Stimulated activated memory B cell treated with anti-CD40 and anti-IgM and Interleukin-4, amounts not matched to agents 10 μg/mL and 1 μg/mL and 100 μg/mL, for 72 hours (primary cell): ENCODE results near the gene MEDAG.

Source experiments
- ATAC-seq: fragments of 150-1000 bp; cut with Tn5 transposase; 2 replicates; pipeline ENCODE4 v1.10.0; 2021
- H3K27ac Mint-ChIP-seq: one replicate; pipeline ENCODE4 v1.8.0; 2022; ENCODE audit warnings: mild to moderate bottlenecking, mixed read lengths
- H3K27me3 Mint-ChIP-seq: one replicate; pipeline ENCODE4 v1.8.0; 2022; ENCODE audit warnings: mixed read lengths
- H3K36me3 Mint-ChIP-seq: one replicate; pipeline ENCODE4 v1.8.0; 2022; ENCODE audit warnings: mixed read lengths
- H3K4me1 Mint-ChIP-seq: one replicate; pipeline ENCODE4 v1.8.0; 2022; ENCODE audit warnings: mixed read lengths
- H3K4me3 Mint-ChIP-seq: one replicate; pipeline ENCODE4 v1.8.0; 2022; ENCODE audit warnings: mild to moderate bottlenecking, moderate library complexity, mixed read lengths
- H3K9me3 Mint-ChIP-seq: one replicate; pipeline ENCODE4 v1.8.0; 2022; ENCODE audit warnings: mixed read lengths

Gene MEDAG

GRCh38 chr13:30870049-30870884 lies 35.8 kb upstream of the MEDAG start:
- ATAC-seq, result no peak
- Mint-ChIP-seq H3K36me3 (no peaks in the 10 kb centered on the region), H3K9me3 (no peaks in the 10 kb centered on the region), H3K4me3 (no peak overlapping the region), H3K27ac (no peak overlapping the region), H3K27me3 (peaks cover 39% of the 10 kb centered on the region), H3K4me1 (peaks cover 31% of the 10 kb centered on the region)

DNA sequence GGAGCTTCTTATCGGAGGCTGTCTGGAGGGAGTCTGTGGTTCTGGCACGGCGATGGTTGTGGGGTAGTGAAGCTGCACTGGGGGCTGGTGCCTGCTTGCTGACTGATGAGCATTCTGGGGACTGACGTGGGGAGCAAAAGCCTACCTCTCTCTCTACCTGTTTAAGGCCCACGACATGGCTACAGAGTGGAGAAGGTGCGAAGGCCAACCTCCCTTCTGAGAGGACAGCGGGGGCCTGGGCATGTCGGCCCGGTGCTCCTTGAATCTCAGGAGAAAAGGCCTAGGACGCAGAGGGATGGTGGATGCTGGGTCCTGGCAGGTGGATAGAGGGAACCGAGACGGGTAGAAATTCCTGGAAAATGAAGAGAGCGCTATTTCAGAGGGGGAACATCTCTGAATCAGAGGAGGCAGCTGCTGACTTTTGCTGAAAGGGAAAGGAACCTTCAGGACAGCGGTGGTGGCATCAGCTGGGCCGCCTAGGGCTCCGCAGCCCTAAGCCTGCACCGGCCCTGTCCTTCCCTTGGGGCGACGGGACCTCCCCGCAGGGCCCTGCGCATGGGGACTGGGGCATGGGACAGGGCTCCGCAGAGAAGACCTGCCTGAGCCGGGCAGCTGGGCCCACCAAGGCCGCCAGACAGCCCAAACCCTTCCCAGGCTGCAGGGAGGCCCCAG lies 35.0 kb upstream of the MEDAG start:
- Mint-ChIP-seq H3K36me3 (no peaks in the 10 kb centered on the region), H3K4me1 (peaks cover 26% of the 10 kb centered on the region), H3K27ac (no peak overlapping the region)

GRCh38 chr13:30871588-30872275 lies 34.3 kb upstream of the MEDAG start:
- no peak overlapping the region for H3K4me3 Mint-ChIP-seq
- peaks cover 26% of the 10 kb centered on the region for H3K4me1 Mint-ChIP-seq
- ATAC-seq, result peak; percentile 78
- no peaks in the 10 kb centered on the region for H3K9me3 Mint-ChIP-seq
- peaks cover 40% of the 10 kb centered on the region for H3K27me3 Mint-ChIP-seq
- H3K36me3 Mint-ChIP-seq, result no peaks in the 10 kb centered on the region
- no peak overlapping the region for H3K27ac Mint-ChIP-seq

More for the DNA sequence above, 35.0 kb upstream of the MEDAG start:
- peaks cover 40% of the 10 kb centered on the region for H3K27me3 Mint-ChIP-seq
- no peak overlapping the region for H3K4me3 Mint-ChIP-seq
- no peak for ATAC-seq
- H3K9me3 Mint-ChIP-seq, result no peaks in the 10 kb centered on the region

GRCh38 chr13:30872276-30872594 lies 33.8 kb upstream of the MEDAG start:
- H3K36me3 Mint-ChIP-seq, result no peaks in the 10 kb centered on the region
- no peak overlapping the region for H3K4me3 Mint-ChIP-seq
- no peaks in the 10 kb centered on the region for H3K9me3 Mint-ChIP-seq
- ATAC-seq, result no peak
- H3K4me1 Mint-ChIP-seq, result peaks cover 26% of the 10 kb centered on the region
- peaks cover 40% of the 10 kb centered on the region for H3K27me3 Mint-ChIP-seq
- no peak overlapping the region for H3K27ac Mint-ChIP-seq

DNA sequence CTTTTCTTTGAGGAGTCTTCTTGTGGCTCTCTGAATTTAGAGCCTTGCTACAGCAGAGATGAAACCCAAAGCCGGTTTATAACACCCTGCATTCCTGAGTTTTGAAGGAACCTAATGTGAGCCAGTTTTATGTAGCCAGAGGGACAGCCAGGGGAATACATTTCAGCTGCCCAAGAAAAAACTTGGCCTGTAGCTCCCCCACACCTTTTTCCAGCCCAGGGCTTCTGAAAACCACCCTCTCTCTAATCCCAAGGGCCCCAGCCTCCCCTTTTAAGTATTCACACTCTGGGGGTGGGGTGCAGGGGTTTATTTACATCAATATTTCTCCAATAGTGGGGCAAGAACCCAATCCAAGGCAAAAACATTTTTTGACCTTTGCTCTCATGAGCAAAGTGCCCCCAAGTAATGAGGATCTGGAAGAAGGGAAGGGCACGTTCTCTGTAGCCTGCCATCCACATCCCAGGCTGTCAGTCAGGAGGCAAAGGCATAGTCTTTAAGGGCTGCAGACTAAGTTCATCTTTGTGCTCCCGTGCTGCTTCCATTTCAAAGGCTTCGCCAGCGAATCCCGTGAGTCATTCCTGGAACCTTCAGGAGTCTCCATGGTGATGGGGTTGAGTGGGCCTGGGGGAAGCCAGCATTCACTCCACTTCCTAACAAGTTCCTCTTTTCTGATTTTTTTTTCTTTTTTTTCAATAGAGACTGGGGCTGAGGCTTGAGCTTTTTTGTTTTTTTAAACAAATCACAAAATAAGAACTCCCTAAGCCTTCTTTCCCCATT lies 33.2 kb upstream of the MEDAG start:
- Mint-ChIP-seq H3K27ac (no peak overlapping the region), H3K4me1 (peaks cover 26% of the 10 kb centered on the region), H3K36me3 (no peaks in the 10 kb centered on the region), H3K4me3 (no peak overlapping the region), H3K9me3 (no peaks in the 10 kb centered on the region), H3K27me3 (peaks cover 40% of the 10 kb centered on the region)
- ATAC-seq, result no peak

DNA sequence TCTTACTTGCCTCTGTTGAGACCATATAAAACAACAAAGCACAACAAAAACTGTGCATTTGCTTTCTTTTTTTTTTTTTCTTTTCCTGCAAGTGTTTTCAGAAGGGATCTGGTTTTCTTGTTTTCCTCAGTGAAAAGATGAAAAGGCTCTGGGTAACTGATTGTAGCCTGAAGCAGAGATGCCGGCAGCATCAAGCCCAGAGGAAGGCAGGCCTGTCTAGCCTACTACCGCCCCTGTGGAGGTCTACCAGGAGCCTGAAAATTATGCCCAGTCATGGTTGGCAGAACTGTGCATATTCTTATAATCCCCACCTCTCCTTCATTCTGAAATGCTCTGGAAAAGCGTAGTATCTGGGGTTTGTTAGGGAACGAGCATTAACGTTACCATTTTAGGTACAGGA lies 32.6 kb upstream of the MEDAG start:
- Mint-ChIP-seq H3K4me3 (no peak overlapping the region), H3K36me3 (no peaks in the 10 kb centered on the region), H3K27ac (no peak overlapping the region), H3K4me1 (peaks cover 26% of the 10 kb centered on the region), H3K9me3 (no peaks in the 10 kb centered on the region), H3K27me3 (peaks cover 38% of the 10 kb centered on the region)
- no peak for ATAC-seq

DNA sequence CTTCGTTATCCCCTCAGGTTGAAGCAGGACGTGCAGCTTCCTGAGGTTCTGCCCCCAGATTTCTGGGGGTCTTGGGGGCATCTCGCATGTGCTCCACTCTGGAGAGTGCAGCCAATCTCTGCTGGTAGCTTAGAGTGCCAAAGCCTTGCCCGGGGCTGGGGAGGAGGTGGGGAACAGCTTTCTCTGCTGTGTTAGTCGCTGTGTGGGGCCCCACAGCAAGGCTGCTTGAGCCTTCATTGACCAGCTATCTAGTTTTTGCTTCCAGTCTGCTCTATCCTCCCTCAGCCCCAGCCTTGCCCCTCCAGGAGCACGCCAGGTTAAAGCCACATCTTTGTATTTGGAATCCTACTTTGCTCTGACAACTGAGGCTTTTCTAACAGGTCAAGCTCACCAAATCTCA lies 32.0 kb upstream of the MEDAG start:
- Mint-ChIP-seq H3K9me3 (no peaks in the 10 kb centered on the region), H3K27me3 (peaks cover 32% of the 10 kb centered on the region), H3K4me3 (no peak overlapping the region), H3K27ac (no peak overlapping the region), H3K36me3 (no peaks in the 10 kb centered on the region), H3K4me1 (peaks cover 26% of the 10 kb centered on the region)
- ATAC-seq, result no peak

DNA sequence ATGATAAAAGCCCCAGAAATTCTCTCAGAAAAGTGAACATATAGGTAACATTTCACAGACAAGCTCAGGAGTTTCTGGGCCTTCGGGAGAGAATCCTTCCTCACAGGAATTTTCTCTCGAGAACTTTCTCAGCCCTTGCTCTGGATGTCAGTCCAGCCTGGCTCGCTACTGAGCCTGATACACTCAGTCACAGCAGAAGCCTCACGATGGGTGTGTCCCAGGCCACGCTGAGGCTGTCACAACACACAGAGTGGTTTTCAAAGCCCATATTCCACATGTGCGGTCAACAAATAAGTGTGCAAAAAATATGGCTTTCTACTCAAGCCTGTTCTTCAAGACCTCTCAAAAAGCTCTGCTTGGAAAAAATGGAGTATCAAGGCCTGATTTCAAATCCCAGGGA lies 31.5 kb upstream of the MEDAG start:
- peaks cover 28% of the 10 kb centered on the region for H3K27me3 Mint-ChIP-seq

DNA sequence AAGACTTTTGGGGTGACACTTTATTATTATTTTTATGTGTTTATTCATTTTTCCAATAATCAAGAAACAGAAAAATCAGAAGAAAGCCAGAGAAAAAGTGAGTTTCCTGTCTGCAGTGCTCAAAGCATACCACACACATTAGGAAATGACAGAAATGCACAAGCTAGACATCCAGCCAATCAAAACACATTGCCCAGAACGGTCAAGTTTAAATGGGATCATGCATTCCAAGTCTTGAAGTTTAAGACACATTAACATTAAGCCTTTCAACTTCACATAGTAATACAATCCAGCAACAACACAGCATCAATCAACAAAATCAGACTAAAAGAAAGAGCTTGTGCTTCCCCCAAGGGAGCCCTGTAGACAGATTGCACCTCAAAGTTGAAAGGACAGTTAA lies 28.7 kb upstream of the MEDAG start:
- Mint-ChIP-seq H3K27ac (no peak overlapping the region), H3K36me3 (no peaks in the 10 kb centered on the region), H3K4me3 (no peak overlapping the region), H3K4me1 (peaks cover 12% of the 10 kb centered on the region), H3K9me3 (no peaks in the 10 kb centered on the region), H3K27me3 (peaks cover 28% of the 10 kb centered on the region)
- no peak for ATAC-seq

More for the DNA sequence above, 31.5 kb upstream of the MEDAG start:
- no peak for ATAC-seq
- Mint-ChIP-seq H3K9me3 (no peaks in the 10 kb centered on the region), H3K4me3 (no peak overlapping the region), H3K27ac (no peak overlapping the region), H3K36me3 (no peaks in the 10 kb centered on the region), H3K4me1 (peaks cover 26% of the 10 kb centered on the region)

GRCh38 chr13:30880151-30880855 lies 25.8 kb upstream of the MEDAG start:
- Mint-ChIP-seq H3K9me3 (peaks cover 3% of the 10 kb centered on the region), H3K36me3 (no peaks in the 10 kb centered on the region), H3K4me3 (no peak overlapping the region), H3K4me1 (no peaks in the 10 kb centered on the region), H3K27ac (no peak overlapping the region), H3K27me3 (peaks cover 26% of the 10 kb centered on the region)
- no peak for ATAC-seq

DNA sequence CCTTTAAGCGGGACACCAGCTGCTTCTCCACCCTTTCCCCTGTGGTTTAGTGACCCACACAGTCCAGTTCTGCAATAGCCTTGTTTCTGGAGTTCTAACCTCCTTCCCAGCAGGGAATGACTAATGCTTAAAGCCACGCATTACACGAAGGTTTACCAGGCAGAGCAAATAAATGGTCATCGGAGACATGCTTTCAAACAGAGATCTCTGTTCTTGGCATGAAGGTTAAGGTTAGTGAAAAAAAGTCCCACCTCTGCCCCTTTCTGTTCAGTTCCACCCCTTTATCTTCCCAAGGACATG lies 25.3 kb upstream of the MEDAG start:
- peaks cover 21% of the 10 kb centered on the region for H3K27me3 Mint-ChIP-seq
- H3K27ac Mint-ChIP-seq, result no peak overlapping the region
- ATAC-seq, result no peak
- no peak overlapping the region for H3K4me3 Mint-ChIP-seq
- H3K4me1 Mint-ChIP-seq, result no peaks in the 10 kb centered on the region
- peaks cover 3% of the 10 kb centered on the region for H3K9me3 Mint-ChIP-seq
- no peaks in the 10 kb centered on the region for H3K36me3 Mint-ChIP-seq

DNA sequence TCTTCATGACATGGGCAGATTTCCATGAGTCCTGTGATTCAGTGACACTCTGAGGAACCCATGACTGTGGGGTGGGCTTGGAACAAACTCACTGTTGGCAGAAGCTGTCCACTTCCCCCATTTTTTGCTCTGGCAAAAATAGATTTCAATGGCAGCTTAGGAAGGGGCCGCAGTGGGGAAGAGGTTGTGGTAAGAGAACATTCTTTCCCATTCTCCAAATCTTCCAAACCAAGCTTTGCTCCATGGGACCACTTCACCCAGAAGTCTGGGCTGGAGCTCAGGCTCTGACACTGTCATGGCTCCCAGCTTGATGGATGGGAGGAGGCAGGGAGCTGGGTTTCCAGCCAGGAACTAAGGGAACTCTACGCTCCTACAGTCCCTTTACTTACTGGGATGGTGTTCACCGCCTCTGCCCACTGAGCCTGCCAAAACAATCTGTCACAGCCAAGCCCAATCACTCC lies 24.9 kb upstream of the MEDAG start:
- Mint-ChIP-seq H3K27ac (no peak overlapping the region), H3K4me1 (no peaks in the 10 kb centered on the region), H3K9me3 (peaks cover 3% of the 10 kb centered on the region), H3K4me3 (no peak overlapping the region), H3K27me3 (peaks cover 19% of the 10 kb centered on the region), H3K36me3 (no peaks in the 10 kb centered on the region)
- ATAC-seq, result no peak

GRCh38 chr13:30882026-30882850 lies 23.8 kb upstream of the MEDAG start:
- H3K27ac Mint-ChIP-seq, result no peak overlapping the region
- ATAC-seq, result no peak

More at GRCh38 chr13:30882026-30882850, 23.8 kb upstream of the MEDAG start:
- H3K9me3 Mint-ChIP-seq, result peaks cover 3% of the 10 kb centered on the region
- no peaks in the 10 kb centered on the region for H3K4me1 Mint-ChIP-seq
- H3K27me3 Mint-ChIP-seq, result peaks cover 23% of the 10 kb centered on the region
- no peaks in the 10 kb centered on the region for H3K36me3 Mint-ChIP-seq
- no peak overlapping the region for H3K4me3 Mint-ChIP-seq
